OCI-LY3 (cell line): ENCODE measurements around the gene MLST8.

ENCODE experiments used
- H2AFZ ChIP-seq: fragments of 200-600, 300-600 bp; shearing (Covaris generic); 2 replicates; pipeline ENCODE4 v1.6.0; 2014; ENCODE audit warnings: antibody characterized with exemption, low read depth, low read length
- H3K27ac ChIP-seq: fragments of 200-600, 300-600 bp; sonication (generic); 2 replicates; pipeline ENCODE4 v1.5.1; 2014; ENCODE audit warnings: mild to moderate bottlenecking, low read length, moderate library complexity, mixed read lengths
- H3K27me3 ChIP-seq: fragments of 200-600, 300-600 bp; sonication (generic); 2 replicates; pipeline ENCODE4 v1.6.1; 2014; ENCODE audit warnings: low read depth, low read length, mixed read lengths
- H3K36me3 ChIP-seq: fragments of 200-600, 300-600 bp; sonication (generic); replicated peaks from 2 replicates; pipeline ENCODE3; 2014; ENCODE audit warnings: low read depth, low read length, mixed read lengths
- H3K4me1 ChIP-seq: fragments of 300-600, 200-600 bp; sonication (generic); 2 replicates; pipeline ENCODE4 v1.6.1; 2014; ENCODE audit warnings: low read length, mixed read lengths
- H3K4me2 ChIP-seq: fragments of 200-600, 300-600 bp; sonication (generic); 2 replicates; pipeline ENCODE4 v1.6.1; 2014; ENCODE audit warnings: low read length, mixed read lengths
- H3K4me3 ChIP-seq: fragments of 300-600, 200-600 bp; sonication (generic); 2 replicates; pipeline ENCODE4 v1.5.1; 2014; ENCODE audit warnings: antibody characterized with exemption, mild to moderate bottlenecking, low read length, moderate library complexity
- H3K79me2 ChIP-seq: fragments of 300-600, 200-600 bp; shearing (Covaris generic); 2 replicates; pipeline ENCODE4 v1.6.1; 2014; ENCODE audit warnings: mild to moderate bottlenecking, low read length, mixed read lengths
- H3K9ac ChIP-seq: fragments of 300-600, 200-600 bp; shearing (Covaris generic); 2 replicates; pipeline ENCODE4 v1.6.0; 2014; ENCODE audit warnings: mild to moderate bottlenecking, low read length, moderate library complexity
- H3K9me3 ChIP-seq: fragments of 200-600, 300-600 bp; shearing (Covaris generic); 2 replicates; pipeline ENCODE4 v1.6.1; 2014; ENCODE audit warnings: low read length, mixed read lengths; ENCODE audit not compliant: insufficient read depth
- H4K20me1 ChIP-seq: fragments of 200-600, 300-600 bp; sonication (generic); 2 replicates; pipeline ENCODE4 v1.6.1; 2016; ENCODE audit warnings: low read length, mixed read lengths; ENCODE audit not compliant: insufficient read depth
- EZH2phosphoT487 ChIP-seq: fragments of 200-600 bp; shearing (Covaris generic); IDR thresholded peaks from 2 replicates; pipeline ENCODE4 v1.6.1; 2018; ENCODE audit warnings: antibody characterized with exemption, mixed run types, low read depth
- TF ChIP-seq, protein P1 (sequence below): fragments of 200-600, 300-600 bp; sonication (generic); IDR thresholded peaks from 2 replicates; pipeline ENCODE4 v1.5.1; 2014; ENCODE audit warnings: antibody characterized with exemption, low read length, low read depth

MLST8 gene

GRCh38 chr16:2186064-2186463 lies 19.2 kb upstream of the MLST8 start:
- H3K9ac ChIP-seq = no peak overlapping the region
- H3K4me1 ChIP-seq = no peaks in the 10 kb centered on the region
- H3K4me3 ChIP-seq = no peak overlapping the region
- no peaks in the 10 kb centered on the region for H3K27me3 ChIP-seq
- TF ChIP-seq, protein P1, sequence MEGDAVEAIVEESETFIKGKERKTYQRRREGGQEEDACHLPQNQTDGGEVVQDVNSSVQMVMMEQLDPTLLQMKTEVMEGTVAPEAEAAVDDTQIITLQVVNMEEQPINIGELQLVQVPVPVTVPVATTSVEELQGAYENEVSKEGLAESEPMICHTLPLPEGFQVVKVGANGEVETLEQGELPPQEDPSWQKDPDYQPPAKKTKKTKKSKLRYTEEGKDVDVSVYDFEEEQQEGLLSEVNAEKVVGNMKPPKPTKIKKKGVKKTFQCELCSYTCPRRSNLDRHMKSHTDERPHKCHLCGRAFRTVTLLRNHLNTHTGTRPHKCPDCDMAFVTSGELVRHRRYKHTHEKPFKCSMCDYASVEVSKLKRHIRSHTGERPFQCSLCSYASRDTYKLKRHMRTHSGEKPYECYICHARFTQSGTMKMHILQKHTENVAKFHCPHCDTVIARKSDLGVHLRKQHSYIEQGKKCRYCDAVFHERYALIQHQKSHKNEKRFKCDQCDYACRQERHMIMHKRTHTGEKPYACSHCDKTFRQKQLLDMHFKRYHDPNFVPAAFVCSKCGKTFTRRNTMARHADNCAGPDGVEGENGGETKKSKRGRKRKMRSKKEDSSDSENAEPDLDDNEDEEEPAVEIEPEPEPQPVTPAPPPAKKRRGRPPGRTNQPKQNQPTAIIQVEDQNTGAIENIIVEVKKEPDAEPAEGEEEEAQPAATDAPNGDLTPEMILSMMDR = no peak
- TF ChIP-seq EZH2phosphoT487 = no peak
- no peak overlapping the region for H3K4me2 ChIP-seq
- H3K27ac ChIP-seq = no peak overlapping the region
- no peaks in the 10 kb centered on the region for H4K20me1 ChIP-seq
- no peaks in the 10 kb centered on the region for H3K79me2 ChIP-seq
- H3K36me3 ChIP-seq = no peaks in the 10 kb centered on the region
- H2AFZ ChIP-seq = no peak overlapping the region
- H3K9me3 ChIP-seq = no peaks in the 10 kb centered on the region

- no peaks in the 10 kb centered on the region for H3K36me3 ChIP-seq
- H2AFZ ChIP-seq = no peak overlapping the region
- no peak overlapping the region for H3K4me2 ChIP-seq
- no peak overlapping the region for H3K4me3 ChIP-seq
- no peaks in the 10 kb centered on the region for H3K4me1 ChIP-seq
- H3K27ac ChIP-seq = no peak overlapping the region
- H3K9ac ChIP-seq = no peak overlapping the region
- no peaks in the 10 kb centered on the region for H3K9me3 ChIP-seq
- no peak for TF ChIP-seq EZH2phosphoT487
- TF ChIP-seq, protein P1 = no peak
- no peaks in the 10 kb centered on the region for H3K79me2 ChIP-seq
- no peaks in the 10 kb centered on the region for H3K27me3 ChIP-seq
- no peaks in the 10 kb centered on the region for H4K20me1 ChIP-seq
Observed at GRCh38 chr16:2186505-2186904, 18.7 kb upstream of the MLST8 start.

GRCh38 chr16:2187212-2187611 lies 18.0 kb upstream of the MLST8 start:
- Histone ChIP-seq H3K9me3 (no peaks in the 10 kb centered on the region), H4K20me1 (no peaks in the 10 kb centered on the region), H3K9ac (no peak overlapping the region), H2AFZ (no peak overlapping the region), H3K27ac (no peak overlapping the region), H3K36me3 (no peaks in the 10 kb centered on the region), H3K4me3 (no peak overlapping the region), H3K4me2 (no peak overlapping the region), H3K4me1 (no peaks in the 10 kb centered on the region), H3K27me3 (no peaks in the 10 kb centered on the region), H3K79me2 (no peaks in the 10 kb centered on the region)
- no peak for TF ChIP-seq EZH2phosphoT487
- TF ChIP-seq, protein P1 = no peak

DNA sequence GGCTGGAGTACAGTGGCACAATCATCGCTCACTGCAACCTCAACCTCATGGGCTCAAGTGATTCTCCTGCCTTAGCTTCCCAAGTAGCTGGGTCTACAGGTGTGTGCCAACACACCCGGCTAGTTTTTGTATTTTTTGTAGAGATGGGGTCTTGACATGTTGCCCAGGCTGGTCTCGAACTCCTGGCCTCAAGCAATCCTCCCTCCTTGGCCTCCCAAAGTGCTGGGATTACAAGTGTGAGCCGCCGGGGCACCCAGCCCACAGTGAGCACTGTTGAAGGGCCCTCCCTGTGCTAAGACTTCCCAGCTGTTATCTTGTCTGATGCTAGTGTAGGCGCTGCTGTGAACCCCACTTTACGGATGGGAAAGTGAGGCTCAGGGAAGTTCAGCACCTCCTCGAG lies 16.9 kb upstream of the MLST8 start:
- no peaks in the 10 kb centered on the region for H3K36me3 ChIP-seq
- no peak overlapping the region for H3K9ac ChIP-seq
- no peaks in the 10 kb centered on the region for H3K9me3 ChIP-seq
- no peak overlapping the region for H3K4me2 ChIP-seq
- no peak overlapping the region for H2AFZ ChIP-seq
- no peaks in the 10 kb centered on the region for H4K20me1 ChIP-seq
- H3K4me3 ChIP-seq = no peak overlapping the region
- no peaks in the 10 kb centered on the region for H3K79me2 ChIP-seq
- TF ChIP-seq EZH2phosphoT487 = no peak
- TF ChIP-seq, protein P1 = no peak
- H3K27me3 ChIP-seq = no peaks in the 10 kb centered on the region
- H3K4me1 ChIP-seq = no peaks in the 10 kb centered on the region
- no peak overlapping the region for H3K27ac ChIP-seq
